GM21576 (cell line): ENCODE measurements around the gene NR1D2.

Experiments used
- ATAC-seq: cut with Tn5 transposase; IDR thresholded peaks from one replicate; pipeline ENCODE4 v1.9.1; 2021; ENCODE audit warnings: mild to moderate bottlenecking, moderate library complexity; ENCODE audit not compliant: unreplicated experiment

NR1D2 gene

GRCh38 chr3:23961913-23962312 lies 16.8 kb downstream of the NR1D2 start:
- no peak for ATAC-seq

- no peak for ATAC-seq
Observed at GRCh38 chr3:23964537-23965235, 19.6 kb downstream of the NR1D2 start.

DNA sequence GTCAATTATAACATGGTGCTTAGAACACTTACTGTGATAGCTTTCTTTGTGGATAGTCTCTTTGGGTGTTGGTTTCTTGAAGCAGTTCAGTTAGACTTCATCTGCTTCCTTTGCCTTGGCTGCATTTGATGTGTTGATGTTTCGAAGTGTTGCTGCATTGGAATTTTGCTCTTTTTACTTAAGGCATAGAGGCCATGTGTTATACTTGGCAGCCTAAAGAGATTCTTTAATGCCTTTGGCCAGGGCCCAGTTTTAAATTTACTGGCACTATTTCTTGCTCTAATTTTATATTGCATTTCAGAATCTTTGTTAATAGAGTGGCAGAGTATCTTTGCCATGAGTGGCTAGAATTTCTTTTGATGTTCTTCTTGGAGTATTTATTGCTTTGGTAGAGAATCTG lies 21.2 kb downstream of the NR1D2 start:
- no peak for ATAC-seq

DNA sequence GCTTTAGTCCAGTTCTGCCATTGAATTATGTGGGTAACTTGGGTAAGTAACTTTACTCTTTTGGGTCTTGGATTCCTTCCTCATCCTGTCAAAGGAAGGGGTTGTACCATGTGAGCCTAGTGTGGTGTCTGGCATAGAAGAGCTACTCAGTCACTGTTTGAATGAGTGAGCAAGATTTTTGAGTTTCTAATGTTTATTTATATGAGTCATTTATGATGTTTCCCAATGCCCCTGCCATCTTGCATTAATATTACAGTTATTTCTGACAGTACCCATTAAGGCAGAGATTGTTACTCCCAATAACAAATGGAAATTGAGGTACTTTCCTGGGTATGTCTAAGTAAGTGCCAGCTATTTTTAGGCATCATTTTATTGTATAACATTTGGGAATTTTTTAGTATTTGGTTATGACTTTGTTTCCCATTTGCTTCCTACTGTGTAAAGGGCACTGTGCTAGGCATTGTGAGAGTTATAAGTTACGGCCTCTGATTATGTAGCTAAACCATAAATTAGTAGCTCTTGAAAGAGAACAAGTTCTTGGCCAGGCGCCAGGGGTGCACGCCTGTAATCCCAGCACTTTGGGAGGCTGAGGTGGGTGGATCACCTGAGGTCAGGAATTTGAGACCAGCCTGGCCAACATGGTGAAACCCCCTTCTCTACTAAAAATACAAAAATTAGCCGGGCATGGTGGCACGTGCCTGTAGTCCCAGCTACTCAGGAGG lies 23.5 kb downstream of the NR1D2 start:
- no peak for ATAC-seq

DNA sequence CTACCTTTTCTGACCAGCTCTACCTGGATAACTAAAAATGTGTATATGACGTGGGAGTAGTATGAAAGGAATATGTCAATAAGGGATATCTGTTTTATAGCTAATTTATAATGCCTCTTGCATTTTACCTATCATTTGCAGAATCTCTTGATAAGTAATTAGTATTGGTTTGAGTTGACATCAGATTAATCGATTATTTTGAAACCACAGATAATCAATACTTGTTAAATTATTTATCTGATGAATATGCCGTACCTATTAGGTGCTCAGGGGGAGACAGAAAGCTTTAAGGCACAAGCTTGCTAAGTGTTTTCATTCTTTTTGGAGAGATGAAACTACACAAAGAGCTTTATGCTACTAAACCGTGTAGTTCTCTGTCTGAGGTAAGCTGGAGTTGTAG lies 24.3 kb downstream of the NR1D2 start:
- ATAC-seq, result no peak

DNA sequence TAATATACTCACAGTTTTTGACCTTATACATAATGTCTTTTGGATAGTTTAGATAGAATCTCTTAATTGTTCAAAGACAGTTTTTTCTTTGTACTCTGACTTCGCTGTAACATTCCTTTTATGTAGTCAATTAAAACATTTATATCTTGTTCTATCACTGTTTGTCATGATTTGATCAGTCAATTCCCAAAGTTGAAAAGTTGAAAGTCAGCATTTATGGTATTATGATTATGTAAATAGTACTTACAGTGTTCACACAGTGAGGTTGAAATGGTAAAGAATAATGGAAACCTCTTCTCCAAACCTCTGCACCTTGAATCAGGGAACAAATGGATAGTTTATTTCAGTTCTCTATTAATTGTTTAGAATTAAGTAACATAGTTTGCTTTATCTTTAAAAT lies 26.6 kb downstream of the NR1D2 start:
- no peak for ATAC-seq

DNA sequence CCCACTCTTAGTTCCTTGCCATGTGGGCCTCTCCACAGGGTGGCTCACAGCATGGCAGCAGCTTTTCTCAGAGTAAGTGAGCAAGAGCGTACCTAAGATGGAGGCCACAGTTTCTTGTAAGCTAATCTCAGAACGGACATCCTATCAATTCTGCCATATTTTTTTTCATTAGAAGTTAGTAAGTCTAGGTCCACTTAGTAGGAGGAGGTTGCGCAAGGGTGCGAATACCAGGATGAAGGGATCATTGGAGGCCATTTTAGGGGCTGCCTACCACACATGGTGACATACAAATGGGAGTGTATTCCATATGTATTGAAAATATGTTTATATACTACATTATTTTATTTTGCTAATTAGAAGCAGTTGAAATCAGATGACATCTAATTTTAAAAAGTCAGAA lies 31.5 kb downstream of the NR1D2 start:
- no peak for ATAC-seq

DNA sequence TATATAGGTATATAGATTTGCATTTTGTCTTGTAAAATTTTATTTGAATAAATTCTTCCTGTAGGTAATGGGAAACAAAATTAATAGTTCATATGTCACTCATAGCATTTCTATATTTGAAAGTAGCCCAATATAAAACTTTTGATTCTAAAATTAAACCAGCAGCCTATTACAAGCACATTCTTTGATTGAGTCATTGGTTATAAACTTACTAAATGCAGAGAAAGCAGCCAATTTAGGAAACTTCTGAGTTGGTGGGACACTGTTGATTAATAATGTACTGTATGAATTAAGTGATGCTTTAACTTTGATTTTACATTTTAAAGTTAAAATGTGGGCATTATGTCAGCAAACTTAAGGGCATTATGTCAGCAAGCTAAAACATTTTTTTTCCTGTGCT lies 34.5 kb downstream of the NR1D2 start:
- ATAC-seq, result no peak

DNA sequence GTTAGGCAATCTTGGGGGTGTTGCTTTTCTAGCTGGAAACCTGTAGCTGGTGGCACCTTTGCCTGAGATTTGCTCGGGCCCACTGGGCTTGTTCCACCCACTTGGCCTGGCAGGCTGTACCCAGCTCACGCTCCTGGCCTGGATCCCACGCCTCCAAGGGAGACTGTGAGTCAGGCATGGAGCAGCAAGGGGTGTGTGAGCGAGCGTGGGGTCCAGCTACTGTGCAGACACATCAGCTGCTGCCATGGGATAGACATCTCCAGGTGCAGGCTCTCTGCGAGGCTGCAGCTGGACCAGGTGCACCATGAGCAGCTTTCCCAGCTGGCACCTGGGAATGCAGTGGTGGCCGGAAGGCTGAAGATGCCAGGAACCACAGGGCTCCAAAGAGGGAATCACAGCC lies 36.0 kb downstream of the NR1D2 start:
- ATAC-seq, result no peak

- ATAC-seq, result no peak
Observed at GRCh38 chr3:23981955-23982354, 36.9 kb downstream of the NR1D2 start.

DNA sequence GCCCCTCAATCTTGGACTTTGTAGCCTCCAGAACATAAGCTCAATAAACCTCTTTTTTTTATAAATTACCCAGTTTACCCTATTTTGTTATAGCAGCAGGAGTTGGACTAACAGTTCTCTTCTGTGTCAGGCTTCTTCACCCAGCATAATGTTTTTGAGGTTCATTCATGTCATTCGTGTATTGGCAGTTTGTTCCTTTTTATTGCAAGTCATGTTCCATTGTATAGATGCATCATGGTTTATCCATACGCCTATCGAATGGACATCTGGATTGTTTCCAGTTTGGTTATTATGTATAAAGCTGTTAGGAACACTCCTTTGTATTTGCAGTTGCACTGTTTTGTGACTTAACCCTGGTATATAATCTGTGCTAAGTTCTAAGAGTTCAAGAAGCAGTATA lies 39.8 kb downstream of the NR1D2 start:
- ATAC-seq, result no peak

DNA sequence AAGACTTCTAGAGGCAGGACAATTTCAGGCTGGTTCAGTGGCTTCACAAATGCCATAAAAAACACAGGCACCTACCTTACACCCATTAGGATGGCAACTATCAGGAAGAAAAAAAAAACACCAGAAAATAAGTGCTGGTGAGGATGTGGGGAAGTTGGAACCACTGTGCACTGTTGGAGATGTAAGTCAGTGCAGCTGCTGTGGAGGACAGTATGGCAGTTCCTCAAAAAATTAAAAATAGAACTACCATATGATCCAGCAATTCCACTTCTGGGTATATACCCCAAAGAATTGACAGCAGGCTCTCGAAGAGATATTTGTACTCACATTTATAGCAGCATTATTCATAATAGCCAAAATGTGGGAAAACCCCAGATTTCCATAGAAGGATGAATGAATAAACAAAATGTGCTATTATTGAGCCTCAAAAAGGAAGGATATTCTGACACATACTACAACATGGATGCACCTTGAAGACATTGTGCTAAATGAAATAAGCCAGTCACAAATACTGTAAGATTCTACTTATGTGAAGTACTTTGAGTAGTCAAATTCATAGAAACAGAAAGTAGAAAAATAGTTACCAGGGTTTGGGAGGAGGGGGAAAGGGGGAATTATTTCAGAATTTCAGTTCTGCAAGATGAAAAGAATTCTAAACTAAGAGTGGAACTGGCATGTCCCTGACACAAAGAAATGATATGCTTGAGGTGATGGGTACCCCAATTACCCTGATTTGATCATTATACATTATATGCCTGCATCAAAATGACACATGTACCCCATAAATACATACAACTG lies 40.9 kb downstream of the NR1D2 start:
- ATAC-seq, result no peak

- no peak for ATAC-seq
Observed at GRCh38 chr3:23987356-23987755, 42.3 kb downstream of the NR1D2 start.

GRCh38 chr3:23991306-23991682 lies 46.2 kb downstream of the NR1D2 start:
- no peak for ATAC-seq

DNA sequence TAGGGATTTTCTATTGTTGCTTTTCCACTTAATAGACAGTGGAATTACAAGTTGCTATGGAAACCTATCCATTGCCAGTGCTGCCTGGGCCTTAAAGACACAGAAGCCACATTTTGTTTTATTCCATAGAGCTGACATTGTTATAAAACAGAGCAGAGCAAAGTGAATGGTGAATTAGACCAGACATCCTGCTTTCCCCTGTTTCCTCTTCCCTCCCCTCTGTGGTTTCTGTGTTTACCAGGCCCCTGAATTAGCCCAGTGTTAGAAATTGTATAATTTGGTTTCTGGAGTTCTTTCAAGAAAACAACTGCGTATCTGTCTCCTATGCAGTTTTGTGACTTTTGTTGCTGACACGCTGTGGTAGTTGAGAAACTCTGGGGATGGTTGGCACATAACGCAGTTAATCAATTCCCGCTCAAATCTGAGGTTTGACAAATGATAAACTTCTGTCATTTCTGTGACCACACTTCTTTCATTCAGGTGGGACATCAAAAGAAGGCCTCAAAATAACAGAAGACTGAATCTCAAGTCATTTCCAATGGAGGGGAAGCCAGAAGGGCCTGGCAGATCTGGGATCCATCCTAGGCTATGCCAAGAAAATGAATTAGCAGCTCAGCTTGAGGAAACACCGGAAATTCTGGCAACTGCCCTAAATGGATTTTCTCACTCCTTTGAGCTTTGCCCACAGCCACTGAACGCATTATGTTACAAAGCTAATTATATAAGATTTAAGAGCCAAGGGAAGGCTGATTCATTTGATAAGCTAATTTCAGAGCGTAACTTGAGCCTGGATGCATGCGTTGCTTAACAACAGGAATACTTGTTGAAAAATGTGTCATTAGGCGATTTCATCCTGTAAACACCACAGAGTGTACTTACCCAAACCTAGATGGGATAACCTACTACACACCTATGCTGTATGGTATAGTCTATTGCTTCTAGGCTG lies 46.9 kb downstream of the NR1D2 start:
- ATAC-seq, result no peak

DNA sequence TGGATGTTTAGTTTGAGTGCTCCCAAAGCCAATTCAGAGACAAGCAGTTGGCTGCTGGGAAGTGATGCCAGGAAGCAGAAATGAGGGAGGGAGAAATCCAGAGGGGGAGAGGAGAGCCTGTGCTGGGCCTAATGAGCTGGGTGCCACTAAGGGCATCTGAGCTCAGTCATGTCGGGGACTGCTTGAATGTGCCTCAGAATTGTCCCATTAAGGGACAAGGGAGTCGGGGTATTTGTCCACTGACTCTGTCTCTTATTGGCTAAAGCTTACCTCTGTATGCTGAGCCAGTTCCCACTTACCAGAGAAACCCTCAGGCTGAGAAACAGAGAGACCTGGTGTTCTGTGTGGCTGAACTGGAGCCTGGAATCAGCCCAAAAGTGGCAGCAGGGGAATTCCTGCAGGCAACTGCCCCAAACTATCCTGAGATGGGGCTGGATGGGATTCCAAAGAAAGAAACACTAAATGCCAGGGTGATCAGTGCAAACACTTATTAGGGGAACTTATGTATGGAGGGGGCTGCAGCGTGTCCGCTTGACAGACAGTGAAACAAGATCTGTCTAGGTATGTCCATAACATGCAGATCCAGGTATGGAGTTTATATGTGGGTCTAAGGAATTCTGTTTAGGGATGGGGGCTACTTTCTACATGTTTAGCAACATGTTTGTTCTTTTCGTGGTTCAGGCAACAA lies 48.6 kb downstream of the NR1D2 start:
- no peak for ATAC-seq

- ATAC-seq, result no peak
Observed at GRCh38 chr3:23994244-23994569, 49.1 kb downstream of the NR1D2 start.

DNA sequence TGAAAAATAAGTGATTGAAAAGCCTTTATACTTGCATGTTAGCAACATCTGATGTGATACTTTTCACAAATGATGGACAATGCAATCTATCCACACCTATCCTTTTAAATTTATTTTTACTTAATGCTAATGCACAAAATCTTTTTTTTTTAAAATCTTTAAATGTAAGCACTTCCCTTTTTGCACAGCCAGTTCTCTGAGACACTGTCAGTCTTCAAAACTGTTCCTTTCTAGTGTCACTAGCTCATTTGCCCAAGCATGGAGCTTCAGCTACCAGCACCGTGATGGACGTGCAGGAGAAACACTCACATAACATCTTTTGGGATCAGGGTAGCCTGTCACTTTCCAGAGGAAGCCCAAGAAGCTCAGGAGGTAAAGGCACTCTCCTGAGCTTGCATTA lies 50.1 kb downstream of the NR1D2 start:
- ATAC-seq, result no peak

GRCh38 chr3:23996095-23996524 lies 51.0 kb downstream of the NR1D2 start:
- ATAC-seq, result no peak

DNA sequence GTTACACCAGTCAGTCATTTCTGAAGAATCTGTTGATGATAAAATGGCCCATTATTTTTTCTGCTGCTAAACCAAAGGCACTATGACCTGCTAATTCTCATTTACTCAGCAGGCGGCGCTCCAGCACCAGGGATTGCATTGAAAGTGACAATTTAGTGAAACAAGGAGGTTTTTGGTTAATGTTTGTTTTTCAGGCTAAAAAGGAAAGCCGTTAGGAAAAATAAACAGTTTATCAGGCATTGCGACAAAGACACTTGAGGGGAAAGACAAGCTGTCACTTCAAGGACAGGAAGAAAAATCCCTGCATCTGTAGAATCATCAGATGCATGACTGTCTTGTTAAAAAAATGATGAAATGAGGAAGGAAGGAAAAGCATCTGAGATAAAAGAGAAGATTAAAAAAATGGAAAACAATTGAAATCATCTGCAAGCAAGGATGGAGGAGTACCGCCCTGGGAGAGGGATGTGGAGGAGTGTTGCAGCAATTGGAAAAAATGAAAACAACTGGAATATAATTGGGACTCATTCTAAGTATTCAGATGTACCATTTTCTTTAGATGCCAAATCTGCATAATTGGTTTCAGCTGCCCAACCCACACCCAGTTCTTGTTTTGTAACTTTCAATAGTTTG lies 54.0 kb downstream of the NR1D2 start:
- ATAC-seq, result peak; percentile 53
